GM18517 (cell line): Measurements from ENCODE around the gene KIF21B.
"Not testable (repeated sequence)": the region's sequence is repeated elsewhere in the genome, so short reads cannot be mapped to it uniquely, and the experiment has no call there.

Experiments
- ATAC-seq: cut with Tn5 transposase; IDR thresholded peaks from one replicate; pipeline ENCODE4 v1.9.1; 2021; ENCODE audit warnings: mild to moderate bottlenecking, moderate library complexity; ENCODE audit not compliant: unreplicated experiment

The KIF21B gene

DNA sequence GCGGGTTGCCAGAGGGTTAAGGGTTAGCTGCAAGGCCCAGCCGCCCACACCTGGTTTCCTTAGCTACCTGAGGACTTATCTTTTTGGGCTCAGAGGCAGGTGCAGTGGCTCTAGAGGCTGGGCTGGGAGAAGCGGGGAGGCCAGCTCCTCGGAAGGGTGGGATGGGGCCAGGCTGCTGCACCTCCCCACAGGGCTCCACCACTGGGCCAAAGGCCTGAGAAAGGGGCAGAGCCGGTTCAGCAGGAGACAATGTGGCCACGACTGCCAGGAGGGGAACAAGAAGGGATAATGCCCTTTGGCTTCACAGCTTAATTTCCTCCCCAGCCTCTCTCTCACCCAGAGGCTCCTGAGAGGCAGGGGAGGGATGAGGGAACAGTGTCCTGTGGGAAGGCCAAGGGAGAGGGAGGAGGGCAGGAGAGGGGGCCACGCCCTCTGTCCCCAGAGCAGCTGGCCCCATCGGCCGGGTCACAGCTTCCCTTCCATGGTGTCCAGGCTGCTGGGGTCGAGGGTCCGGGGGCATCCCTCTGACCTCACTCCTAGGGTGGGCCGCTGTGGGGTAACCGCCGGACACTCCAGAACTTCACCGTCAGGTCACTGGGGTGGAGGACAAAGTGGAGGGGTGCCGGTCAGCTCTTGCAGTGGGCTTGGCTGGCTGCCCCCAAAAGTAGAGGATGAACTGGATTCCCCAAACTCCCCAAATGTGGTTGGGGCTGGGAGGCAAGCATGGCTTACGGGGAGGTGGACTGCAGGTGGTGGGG lies 50.4 kb downstream of the KIF21B start:
- ATAC-seq, result no peak

DNA sequence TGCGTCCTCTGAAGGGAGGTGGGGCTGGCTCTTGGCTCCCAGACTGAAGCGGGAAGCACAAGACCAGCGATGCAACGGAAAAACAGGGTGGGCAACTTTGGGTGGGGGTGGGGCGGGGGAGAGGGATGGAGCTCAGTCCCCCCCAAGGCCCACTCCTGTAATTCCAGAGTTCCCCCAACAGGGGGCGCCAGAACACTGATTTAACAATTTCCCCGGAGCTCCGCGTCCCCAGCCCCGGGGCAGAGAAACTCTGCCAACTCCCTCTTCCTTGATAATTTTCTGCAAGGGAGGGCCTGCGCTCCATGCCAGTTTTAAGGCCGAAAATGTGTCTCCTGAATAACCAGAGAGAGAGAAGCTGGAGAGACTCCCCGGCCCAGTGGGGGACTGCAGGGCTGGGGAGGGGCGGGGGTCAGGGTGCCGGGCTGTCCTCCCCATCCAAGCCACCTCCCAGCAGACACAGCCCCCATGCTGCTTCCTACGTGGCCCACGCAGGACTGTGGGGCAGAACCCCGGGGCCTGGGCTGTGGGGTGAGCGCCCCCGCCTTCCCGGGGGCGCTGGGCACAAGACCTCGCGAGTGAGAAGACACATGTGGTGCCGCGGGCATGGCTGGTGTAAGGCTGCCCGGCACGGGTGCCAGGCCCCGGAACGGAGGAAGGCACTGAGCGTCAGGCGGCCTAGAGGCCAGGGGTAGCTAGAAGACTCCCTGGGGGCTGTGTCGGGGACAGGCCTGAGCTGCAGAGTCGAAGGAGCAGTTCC lies 51.4 kb downstream of the KIF21B start:
- ATAC-seq, result no peak

DNA sequence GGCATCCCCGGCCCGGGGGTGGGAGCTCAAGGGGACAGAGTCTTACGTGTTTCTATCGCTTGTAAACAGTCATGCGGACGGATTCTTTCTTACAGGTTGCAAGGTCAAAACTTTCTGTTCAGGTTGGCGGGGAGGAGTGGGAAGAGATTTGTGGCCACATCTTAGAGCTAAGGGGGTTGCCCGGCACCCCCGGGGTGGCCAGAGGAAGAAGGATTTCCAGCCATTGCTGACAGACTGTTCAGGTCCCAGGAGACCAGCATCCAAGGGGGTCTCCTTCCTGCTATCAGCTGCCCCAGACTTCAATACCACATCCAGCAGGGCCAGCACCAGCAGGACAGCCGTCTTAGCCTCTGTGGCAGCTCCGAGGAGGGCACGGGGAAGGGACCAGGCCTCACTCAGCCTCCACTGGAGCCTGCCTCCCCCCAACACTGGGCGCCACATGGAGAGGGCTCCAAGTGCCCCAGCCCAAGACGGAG lies 52.0 kb downstream of the KIF21B start:
- ATAC-seq, result no peak

DNA sequence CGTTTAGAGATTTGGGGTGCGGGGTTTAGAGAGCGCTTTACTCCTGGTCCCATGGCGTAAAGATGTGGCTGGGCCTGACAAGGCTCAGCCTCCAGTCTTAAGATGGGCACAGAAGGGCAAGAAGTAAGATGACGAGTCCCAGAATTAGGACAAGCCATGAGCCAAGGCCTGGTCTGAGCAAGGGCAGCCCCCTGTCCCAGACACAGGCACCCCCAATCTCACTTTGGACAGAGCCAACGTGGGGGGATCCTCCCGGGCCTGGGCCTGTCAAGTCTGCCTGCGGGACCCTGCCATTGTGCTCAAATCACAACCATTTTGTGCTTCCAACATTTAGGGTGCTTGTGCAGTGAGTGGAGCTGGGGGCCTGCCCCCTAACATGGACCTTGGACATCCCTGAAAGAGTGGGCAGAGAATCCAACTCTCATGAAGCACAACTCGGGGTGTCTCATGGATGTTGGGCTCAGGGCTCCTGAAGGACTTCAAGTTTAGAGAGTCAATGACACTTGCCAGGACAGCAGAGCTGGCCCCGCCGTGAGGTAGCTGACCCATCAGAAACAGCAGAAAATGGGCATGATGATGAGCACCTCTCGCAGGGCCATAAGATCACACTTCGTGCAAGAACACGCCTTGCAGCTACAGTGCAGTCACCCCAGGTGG lies 52.6 kb downstream of the KIF21B start:
- no peak for ATAC-seq

DNA sequence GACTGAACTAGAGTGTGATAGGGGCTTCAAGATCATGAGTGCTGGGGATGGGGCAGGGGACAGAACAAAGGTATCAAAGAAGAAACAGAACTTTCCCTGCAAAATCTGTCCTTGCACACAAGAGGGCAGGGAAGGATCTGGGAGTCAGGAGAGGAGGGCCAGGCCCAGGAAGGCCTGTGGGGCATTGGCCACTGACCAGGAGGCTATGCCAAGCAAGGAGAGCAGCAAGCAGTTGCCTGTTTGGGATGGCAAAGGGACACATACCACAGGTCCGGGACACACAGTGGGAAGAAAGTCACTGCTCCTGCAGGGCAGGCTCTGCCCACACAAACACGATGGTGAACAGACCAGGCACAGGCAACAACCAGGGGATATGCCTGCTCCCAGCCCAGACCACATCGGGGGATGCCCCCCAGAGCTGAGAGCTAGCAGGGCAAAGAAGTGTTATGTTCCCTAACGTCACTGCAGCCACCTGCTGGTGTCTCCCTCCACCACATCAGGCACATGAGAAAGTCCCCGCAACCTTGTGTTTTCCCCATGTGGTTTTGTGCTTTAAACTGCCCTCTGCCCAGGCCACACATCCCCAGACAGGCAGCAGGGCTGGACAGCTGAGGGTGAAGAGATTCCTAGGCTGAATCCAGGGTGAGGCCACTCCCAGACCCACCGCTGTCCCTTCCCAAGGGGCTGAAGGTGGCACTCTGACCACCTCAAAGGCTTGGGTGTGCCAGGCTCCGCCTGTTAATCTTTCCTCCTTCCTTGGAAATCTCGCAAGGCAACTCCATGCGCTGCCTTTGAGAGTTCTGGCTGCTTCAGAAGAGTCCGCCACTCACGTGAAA lies 53.6 kb downstream of the KIF21B start:
- peak; percentile 78 for ATAC-seq

DNA sequence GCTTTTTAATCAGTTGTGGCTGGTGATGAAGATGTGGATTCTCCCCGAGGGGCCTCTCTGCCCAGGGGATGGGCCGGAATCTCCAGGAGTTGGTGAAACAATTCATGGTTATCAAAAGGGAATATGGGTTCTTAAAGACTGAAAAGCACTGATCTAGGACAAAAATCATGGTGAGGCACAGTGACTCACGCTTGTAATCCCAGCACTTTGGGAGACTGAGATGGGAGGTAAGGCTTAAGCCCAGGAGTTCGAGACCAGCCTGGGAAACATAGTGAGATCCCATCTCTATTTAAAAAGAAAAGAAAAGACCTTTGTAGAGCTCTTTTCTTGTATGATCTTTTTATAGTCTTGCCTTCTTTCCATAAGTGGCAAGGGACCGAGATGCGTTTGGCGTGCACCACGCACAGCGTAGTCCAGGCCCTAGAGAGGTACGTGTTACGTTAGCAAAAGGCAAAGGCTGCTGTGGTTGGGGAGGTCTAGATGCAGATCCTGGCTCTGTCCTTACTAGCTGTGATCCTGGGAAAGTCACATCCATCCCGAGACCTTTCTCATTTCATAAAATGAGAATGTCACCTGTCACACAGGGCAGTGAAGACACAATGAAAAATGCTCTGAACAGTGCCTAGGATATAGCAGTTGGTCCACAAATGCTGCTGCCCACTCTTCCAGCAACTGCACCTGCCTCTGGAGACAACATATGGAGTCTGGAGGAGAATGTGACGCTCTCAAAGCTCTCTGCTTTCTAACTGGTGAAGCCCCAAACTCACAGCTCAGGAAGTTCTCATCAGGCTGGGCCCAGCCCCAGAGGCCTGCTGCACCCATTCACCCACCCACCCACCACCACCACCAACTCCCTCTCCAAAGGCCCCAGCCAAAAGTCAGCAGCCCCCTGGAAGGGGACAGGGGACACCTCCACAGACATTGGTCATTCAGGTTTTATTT lies 54.8 kb downstream of the KIF21B start:
- no peak for ATAC-seq

DNA sequence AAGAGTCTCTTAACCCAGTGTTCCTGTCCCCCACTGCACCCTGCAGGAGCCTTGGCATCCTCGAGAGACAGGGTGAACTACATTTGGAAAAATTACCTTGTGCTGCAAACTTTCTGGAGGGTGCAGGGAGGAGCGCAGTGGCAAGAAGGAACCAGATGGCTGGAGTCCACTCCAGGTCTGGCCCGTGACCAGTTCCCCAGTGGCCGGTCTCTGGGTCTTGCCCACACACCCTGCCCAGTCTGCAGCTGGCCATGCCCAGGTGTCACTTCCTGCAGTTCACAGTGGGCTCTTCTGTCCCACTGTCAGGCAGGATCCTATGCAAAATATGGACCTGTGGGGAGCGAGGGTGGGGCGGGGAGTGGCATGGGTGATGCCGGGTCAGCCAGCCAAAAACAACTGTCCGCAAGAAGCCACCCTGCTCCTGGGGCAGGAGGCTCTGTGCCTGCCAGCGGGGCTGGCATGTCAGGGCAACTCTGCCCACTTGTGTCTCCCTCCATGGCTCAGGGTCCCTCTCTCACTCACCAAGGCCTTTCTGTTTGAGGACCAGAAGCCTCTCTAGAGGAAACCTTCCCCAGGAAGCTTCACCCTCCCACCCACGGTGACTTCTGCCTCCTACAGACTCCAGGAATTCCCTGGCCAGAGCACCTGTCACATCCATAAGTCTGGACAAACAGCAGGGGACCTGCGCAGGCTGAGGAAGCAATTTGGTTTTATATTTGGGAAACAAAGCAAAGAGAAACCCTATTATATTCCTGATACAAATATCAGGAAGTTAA lies 55.6 kb downstream of the KIF21B start:
- ATAC-seq, result no peak

DNA sequence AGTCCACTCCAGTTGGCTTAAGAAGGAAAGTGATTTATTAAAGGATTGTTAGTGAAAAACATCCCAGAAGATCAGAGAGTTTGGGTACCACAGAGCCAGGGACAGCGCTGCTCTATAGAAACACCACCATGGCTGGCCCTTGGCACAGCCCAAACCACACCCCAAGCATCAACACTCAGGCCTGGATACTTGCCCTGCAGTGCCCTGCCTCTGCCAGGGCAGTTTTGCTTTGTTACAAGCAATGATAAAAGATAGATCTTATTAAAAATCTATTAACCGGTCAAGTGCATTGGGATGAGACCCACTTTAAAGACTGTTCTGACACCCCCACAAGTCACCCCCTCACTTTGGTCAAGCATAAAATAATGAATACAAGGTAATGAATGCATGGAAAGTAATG lies 56.6 kb downstream of the KIF21B start:
- ATAC-seq, result no peak

DNA sequence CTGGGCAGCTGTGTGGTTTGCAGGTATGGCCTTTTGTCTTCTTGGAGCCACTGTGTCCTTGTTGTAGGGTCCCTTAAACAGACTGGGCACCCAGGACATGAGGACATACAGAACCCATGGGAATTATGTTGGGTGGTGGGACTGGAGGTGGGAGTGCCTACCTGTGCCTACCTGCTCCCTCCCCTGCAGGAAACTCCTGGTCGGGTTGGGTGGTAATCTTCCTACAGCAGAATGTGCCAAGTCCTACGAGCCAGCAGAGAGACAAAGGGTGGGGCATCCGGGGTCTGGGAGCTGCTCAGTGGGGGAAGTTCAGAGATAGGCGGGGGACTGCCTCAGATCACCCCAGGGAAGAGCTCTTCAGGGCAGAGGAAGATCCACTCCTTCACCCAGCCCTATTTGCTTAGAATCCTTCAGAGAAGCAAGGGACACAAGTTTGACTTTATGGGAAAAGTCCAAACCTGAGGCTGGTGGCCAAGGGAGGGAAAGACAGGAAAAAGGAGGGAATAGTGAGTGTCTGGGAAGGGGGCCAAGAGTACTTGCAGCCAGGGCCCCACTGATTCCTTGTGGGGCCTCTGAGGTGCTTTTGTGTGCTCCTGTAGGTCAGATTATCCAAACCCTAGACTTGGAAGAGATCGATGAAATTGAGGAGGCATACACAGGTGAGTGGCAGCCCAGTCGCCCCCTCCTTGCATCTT lies 58.3 kb downstream of the KIF21B start:
- no peak for ATAC-seq

DNA sequence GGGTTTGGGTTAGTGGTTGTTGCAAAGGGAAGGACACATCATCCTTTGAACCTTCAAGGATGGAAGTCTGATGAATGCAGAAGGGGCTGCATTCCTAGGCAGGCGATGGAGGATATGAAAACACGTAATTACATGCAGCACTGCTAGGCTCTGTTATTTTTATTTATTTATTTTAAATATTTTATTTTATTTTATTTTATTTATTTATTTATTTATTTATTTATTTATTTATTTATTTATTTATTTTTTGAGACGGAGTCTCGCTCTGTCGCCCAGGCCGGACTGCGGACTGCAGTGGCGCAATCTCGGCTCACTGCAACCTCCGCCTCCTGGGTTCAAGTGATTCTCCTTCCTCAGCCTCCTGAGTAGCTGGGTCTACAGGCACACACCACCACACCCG lies 59.6 kb downstream of the KIF21B start:
- not testable (repeated sequence) for ATAC-seq

DNA sequence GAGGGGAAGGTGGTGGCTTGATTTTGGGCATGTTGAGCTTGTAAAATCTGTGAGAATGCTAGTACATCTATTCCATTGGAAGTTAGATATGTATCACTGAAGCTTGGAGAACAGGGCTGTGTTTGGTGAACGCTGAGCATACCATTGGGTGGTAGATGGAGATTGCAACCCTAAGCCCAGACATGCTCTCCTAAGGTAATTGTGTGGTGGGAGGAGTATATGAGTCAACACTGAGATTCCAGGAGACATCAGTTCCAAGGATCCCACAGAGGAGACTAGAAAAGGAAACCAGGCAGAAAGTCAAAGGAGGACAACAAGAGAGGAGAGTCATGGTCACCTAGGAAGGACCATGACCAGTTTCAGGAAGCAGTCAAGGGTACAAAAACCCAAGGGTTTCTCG lies 60.4 kb downstream of the KIF21B start:
- no peak for ATAC-seq

DNA sequence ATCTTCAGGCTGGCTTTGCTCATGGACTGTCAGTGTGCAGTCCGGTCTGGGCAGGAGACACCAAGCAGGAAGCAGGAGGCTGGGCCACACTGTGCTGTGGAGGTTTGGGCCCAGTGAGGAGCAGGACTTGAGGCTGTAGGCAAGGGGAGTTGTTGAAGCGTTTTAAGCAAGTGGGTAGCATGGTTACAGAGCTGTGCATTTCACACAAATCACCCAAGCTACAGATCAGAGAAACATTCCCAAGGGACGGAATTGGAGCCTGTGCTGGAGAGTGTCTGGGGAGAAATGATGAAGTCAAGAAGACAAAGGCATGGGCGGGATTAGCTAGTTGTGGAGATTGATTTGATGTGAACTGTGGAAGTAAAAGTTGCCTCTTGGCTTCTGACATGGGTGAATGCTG lies 60.9 kb downstream of the KIF21B start:
- ATAC-seq, result no peak

DNA sequence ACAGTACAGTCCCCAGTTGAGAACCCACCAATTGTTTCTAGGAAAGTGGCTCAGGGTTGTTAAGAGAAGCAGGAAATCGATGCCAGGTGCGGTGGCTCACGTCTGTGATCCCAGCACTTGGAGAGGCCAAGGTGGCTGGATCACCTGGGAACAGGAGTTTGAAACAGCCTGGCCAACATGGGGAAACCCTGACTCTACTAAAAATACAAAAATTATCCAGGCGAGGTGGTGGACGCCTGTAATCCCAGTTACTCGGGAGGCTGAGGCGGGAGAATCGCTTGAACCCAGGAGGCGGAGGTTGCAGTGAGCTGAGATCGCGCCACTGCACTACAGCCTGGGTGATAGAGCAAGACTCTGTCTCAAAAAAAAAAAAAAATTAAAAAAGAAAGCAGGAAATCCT lies 61.4 kb downstream of the KIF21B start:
- not testable (repeated sequence) for ATAC-seq

DNA sequence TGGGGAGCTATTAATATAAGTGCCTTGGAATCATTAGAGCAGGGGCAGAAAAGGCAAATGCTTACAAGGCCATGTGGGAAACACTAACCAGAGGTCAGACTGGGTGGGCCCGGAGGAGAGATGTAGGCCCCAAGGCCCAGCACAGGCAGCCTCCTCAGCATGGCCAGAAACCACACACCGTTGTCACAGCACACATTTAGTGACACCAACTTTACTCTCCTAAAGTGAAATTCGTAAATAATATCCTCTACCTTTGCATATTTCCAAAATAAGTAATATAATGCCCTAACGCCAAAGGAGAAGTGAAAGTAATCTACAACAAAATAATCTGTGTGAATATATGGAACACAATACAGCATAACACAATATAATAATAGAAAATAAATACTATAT lies 62.6 kb downstream of the KIF21B start:
- ATAC-seq, result no peak

DNA sequence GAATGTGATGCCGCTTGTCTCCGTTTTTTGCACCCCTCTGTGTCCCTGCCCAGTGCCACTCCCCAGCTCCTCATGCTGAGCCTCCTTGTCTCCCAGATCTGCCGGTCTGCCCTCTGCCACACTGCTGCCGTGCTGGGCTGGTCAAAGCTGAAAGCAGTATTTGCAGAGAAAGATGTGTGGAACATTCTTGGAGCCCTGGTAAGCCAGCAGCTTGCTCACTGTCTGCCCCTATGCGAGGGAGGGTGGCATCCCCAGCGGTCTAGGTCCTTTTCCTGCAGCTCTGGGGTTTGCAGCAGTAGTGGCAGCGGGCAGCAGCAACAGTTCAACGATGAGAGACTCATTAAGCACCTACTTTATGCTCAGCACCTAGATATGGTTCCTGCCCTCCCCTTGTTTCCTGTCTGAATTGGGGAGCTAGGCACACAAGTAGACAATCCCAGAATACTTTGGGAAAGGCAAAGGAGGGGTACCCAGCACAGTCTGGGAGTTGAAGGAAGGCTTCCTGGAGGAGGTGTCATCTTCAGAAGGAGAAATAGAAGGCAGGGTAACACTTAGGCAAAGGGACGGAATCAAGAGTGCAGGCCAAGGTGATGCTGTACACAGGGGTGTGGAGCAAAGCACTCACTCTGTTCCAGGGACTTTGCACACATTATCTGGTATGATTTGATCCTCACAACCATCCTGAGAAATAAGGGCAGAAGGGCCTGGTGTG lies 63.1 kb downstream of the KIF21B start:
- ATAC-seq, result no peak

DNA sequence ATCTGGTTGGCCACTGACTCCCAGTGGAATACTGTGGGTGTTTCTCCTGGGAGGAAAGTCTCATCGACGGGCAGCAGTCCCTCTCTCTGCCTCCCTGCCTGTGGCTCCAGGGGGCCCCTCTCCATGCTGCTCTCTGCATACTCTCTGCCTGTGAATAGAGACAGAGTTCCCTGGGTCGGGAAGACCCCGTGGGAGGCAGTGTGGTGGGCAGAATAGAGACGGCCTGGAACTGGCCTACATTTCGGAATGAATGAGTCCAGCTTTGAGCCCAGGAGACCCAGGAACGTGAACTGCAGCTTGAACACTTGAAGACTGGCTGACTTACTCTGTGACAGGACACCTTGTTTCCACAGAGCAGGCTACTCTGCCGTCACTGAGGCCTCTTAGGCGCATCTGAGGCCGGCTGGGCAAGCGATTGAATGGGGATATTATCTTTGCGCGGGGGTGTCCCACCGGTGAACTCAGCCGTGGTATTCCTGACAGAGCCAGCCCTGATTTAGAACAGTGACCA lies 64.0 kb downstream of the KIF21B start:
- no peak for ATAC-seq

DNA sequence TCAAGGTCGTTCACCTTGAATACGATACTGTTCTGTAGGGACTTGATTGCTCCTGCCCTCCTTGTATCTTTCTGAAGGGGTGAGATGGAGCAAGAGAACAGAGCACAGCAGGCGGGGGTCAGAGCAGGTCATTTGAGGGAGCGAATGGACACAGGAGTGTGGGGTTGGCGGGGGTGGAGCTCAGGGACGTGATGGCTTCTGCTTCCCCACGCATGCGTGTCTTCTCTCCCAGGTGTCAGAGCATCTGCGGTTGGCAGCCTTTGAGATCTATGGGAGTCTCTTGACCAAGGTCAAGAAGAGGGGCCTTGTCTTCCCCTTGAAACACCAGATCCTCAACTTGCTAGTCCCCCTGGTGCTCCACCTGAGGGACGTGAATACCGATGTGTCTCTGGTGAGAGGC lies 64.9 kb downstream of the KIF21B start:
- ATAC-seq, result no peak

DNA sequence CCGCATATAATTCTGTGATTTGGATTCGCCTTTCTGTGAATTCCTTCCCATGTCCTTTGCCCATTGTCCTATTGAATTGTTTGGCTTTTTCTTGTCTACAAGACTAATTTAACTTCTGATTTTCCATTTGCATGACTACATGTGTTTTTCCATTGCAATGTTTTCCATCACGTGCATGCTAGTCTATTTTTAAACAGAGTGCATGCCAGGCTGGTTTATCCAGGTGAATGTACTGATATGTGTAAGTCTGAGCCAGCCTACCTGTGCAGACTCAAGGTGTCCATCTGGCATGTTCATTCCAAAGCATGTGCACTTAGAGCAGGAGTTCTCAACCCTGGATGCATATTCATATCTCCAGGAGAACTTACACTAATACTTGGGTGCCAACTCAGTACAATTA lies 69.1 kb downstream of the KIF21B start:
- no peak for ATAC-seq
